Head of caudate nucleus (tissue), 42 donors: ENCODE measurements around the gene CYP17A1.

ENCODE experiments used
- DNase-seq, 42 donors: peaks; one replicate each; pipeline versions ENCODE4 v3.0.0 to v3.0.0-alpha.2; 2020 to 2021; ENCODE audit warnings: mixed read lengths in 7 of 42
- intact Hi-C: fragments of 100-400 bp; cut with DNase I; formaldehyde crosslinking; loops from one replicate; pipeline ENCODE4 v1.15.0; 2022

The CYP17A1 gene

DNA sequence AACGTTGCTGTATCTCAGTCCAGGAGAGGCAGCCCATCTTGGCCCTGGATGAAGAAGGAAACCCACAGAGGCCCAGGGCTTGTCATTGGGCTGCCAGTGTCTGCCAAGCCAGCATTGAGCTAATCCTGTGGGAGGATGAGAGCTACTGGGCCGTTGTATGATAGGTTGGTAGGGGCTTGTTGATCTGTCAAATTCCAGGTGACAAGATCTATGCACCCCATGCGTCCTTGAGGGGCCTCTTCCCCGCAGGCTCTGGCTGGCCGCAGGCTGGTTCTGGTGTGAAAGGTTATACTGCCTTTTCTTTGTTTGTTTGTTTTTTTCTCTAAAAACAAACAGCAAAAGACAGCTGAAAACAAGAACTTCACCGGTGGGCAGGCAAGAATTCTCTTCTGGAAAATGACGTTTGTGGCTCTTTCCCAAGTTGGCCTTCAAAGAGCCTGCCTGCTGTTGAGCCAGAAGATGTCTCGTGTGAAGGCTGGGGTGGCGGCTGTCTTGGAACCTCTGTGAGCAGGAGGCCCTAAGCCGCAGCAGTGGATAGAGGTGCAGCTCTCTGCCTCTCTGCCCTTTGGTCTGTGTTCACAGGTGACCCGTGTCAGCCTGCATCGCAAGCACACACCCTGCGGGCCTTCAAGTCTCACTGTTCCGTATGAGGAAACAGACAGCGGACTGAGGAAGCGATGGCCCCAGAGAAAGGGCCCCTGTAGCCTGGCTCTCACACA lies 23.3 kb downstream of the CYP17A1 start:
- intact Hi-C loops: no loop called here
- no peak for DNase-seq

DNA sequence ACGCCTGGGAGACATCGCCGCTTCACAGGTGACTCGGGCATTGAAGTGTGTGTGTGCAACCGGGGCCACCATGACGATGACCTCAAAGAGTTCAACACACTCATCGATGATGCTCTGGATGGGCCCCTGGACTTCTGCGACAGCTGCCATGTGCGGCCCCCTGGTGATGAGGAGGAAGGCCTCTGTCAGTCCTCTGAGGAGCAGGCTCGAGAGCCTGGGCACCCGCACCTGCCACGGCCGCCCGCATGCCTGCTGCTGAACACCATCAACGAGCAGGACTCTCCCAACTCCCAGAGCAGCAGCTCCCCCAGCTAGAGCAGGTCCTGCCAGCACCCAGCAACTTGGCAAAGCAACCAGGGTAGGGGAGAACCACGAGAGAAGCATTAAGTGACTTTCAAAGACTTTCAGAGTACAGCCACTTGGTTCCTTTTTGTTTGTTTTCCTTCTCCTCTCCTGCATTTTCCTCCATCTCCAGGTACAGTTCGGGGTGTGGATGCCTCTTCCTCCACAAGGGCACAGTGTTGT lies 24.1 kb downstream of the CYP17A1 start:
- DNase-seq: no peak
- intact Hi-C loops: no loop called here

DNA sequence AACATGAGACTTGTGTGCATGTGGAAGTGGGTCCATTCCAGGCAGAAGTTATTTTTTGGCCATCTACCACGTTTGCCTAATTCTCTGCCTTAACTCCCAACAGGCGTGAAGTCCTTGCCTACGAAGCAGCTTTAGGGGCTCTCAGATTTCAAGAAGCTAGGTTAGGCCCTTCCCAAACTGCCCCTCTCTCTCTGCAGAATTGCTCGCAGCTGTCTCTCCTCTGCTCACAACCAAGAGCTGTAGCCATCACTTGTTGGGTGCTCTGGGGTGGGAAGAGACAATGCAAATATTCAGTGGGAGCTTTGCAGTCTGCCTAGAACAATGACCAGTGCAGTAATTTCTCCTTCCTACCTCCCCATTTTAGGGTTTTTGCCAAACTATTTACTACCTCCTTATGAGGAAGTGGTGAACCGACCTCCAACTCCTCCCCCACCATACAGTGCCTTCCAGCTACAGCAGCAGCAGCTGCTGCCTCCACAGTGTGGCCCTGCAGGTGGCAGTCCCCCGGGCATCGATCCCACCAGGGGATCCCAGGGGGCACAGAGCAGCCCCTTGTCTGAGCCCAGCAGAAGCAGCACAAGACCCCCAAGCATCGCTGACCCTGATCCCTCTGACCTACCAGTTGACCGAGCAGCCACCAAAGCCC lies 24.9 kb downstream of the CYP17A1 start:
- DNase-seq: peak in 5 of 42 donors; percentile 11 to 43 (median 30)
- intact Hi-C loops: no loop called here

DNA sequence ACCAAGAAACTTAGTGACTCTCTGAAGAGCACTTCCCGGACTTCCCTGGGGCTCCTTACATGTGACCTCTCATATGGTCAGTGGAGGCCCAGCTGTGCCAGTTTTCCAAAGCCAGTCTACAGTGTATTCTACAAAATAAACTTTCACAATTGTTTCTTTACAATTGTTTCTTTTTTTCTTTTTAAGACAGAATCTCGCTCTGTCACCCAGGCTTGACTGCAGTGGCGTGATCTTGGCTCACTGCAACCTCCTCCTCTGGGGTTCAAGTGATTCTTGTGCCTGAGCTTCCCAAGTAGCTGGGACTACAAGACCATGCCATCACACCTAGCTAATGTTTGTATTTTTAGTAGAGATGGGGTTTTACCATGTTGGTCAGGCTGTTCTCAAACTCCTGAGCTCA lies 25.9 kb downstream of the CYP17A1 start:
- no peak for DNase-seq
- intact Hi-C loops: no loop called here

DNA sequence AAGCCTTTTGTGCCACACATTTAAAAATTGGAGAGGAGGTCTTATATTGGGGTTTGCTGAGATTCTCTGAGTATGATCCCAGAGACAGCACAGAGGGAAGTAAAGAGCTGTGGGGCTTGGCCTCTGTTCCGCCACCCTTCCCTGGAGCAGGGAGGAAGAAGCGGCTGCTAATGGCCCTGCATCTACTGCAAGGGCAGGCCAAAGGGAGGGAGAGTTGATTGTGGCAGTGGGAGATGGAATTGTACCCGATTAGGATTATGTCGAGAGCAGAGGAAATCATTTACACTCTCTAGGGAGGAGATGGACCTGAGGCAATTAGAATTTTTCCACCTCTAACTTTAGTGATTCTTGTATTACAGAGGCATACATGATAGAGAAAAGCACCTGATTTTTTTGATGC lies 28.8 kb downstream of the CYP17A1 start:
- intact Hi-C loops: no loop called here
- DNase-seq: no peak

DNA sequence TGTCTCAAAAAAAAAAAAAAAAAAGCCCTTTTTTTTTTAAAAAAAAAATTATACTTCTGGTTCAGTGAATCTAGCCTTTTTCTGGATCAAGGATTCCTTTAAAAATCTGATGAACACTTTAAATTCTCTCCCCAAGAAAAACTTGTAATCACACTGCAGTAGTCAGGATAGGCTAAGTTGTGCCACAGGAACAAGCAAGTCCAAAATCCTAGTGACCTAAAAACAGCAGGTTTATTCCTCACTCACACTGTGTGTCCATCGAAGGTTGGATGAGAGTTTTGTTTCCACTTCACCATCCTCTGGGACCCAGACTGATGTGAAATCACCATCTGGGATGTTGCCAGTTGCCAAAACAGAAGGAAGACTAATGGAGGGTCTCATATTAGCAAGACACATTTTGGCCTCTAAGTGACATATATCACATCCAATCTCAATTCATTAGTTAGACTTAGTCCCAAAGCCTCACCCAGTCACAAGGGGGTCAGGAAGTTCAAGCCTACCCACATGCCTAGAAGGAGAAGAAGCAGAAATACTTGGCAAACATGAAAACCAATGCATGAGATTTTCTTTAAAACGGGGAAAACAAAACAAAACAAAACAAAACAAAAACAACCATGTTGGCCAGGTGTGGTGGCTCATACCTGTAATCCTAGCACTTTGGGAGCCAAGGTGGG lies 32.7 kb downstream of the CYP17A1 start:
- DNase-seq: no peak
- intact Hi-C loops: no loop called here

DNA sequence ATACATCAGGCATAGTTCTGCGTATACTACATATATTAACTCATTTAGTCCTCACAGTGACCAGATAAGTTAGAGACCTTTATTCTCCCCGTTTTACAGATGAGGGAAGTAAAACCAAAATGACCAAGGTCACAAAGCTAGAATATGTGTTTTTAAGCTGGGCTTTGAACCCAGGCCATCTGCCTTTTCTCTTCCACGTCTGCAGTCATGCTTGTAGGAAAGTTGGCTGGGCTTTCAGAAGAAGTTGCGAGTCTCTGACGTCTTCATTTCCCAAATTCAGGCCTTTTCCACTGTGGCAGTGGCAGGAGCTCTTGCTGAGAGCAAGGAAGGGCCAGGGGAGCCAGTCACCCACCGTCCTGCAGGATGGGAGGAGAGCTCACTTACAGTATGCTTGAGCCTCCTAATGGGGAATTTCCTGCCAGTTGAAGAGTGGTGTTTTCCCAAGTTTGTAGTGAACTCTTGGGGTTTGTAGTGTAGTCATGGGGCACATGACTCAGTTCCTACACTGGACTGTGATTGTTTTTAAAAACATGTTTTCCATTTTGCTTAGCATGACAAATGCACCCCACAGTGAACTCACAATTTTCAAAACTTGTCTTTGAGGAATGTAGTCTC lies 34.2 kb downstream of the CYP17A1 start:
- intact Hi-C loops: no loop called here
- no peak for DNase-seq

DNA sequence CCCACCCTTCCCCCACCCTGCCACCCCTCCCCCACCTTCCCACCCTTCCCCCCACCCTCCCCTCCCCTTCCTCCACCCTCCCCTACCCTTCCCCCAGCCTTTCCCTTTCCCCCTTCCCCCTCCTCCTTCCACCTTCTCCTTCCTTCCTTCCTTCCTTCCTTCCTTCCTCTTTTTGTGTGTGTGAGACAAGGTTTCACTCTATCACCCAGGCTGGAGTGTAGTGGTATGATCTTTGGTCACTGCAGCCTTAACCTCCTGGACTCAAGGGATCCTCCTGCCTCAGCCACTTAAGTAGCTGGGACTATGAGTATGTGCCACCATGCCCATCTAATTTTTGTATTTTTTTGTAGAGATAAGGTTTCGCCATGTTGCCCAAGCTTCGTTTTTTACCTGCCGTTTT lies 35.2 kb downstream of the CYP17A1 start:
- no peak for DNase-seq
- intact Hi-C loops: no loop called here

DNA sequence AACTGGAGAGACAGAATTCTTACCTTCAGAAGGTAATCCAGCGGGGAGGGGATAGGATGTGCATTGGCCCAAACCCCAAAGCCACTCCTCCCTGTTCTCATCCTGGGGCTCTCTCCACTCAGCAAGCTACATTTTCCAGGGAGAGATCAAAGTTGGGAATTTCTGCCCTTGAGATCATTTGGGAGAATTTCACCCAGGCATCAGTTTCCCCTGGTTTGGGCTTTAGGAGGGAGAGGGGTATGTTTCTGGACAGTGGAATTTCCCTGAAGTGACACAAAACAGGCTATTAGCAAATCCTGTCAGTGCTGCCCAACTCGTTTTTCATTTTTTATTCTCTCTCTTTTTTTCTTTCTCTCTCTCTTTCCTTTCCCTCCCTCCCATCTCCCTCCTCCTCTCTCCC lies 35.7 kb downstream of the CYP17A1 start:
- no peak for DNase-seq
- intact Hi-C loops: no loop called here

DNA sequence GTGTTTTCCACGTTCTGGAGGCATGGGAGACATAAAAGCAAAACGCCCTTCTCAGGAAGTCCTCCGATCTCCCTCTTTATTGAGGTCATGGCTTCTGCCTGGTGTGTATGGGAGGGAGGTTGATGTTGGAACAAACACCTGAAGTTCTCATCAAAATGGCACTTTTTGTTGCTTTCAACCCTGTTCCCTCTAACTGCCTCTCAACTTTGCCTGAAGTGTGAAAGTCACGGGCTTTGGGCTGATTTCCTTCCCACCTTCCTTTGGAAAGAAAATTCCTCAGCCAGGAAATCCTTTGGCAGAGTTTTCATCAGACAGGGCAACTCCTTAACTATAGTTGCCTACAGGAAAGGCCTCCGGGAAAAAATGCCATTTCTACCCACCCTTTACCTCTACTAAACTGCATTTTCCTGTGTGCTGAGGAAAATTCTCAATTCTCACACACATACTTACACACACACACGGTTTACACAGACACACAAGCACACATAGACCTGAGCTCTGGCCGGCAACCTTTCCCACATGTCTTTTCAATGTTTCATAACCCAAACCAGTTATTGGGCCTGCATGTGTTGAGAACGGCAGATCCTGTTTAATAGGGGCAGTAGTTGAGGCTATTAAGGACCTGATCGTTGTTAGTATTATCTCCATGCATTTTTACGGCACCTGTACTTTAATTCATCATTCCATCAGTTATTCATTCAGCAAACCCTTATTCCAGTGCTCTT lies 36.4 kb downstream of the CYP17A1 start:
- intact Hi-C loops: no loop called here

DNA sequence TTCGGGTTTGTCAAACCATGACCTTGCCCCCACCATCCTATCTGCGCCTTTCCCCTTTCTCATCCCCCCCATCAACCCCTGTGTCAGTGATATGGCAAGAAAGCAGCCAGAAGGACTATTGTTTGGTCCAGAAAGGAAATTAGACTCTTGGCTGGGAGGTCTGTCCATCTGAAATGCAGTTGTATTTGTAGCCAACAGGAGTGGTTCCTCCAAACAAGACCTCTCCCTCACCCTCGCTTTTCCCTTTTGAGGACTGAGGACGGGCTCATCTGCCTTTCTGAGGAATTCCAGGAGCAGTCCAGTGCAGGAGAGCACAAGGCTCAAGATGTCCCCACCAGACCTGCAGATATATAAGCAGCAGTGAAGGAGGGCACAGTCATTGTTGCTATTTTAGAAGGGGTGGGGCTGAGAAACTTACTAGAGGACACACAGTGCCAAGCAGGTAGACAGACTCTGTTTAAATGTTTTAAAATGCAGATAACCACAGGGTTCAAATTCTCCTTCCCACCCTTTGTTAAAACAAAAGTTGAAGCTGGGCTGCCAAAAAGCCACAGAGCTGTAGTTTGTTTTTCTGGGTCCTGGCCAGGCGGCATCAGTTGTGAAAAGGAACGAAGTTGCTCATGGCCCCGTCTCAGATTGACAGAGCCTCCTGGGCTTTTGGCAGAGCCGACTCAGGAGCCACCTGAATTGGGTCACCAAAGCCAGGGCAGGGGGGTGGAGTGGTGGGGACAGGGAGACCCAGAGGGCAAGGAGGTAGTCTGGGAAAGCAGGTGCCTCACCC lies 37.3 kb downstream of the CYP17A1 start:
- intact Hi-C loops: no loop called here
- peak in 7 of 42 donors; percentile 23 to 68 (median 37) for DNase-seq

More for the DNA sequence above, 36.4 kb downstream of the CYP17A1 start:
- no peak for DNase-seq

DNA sequence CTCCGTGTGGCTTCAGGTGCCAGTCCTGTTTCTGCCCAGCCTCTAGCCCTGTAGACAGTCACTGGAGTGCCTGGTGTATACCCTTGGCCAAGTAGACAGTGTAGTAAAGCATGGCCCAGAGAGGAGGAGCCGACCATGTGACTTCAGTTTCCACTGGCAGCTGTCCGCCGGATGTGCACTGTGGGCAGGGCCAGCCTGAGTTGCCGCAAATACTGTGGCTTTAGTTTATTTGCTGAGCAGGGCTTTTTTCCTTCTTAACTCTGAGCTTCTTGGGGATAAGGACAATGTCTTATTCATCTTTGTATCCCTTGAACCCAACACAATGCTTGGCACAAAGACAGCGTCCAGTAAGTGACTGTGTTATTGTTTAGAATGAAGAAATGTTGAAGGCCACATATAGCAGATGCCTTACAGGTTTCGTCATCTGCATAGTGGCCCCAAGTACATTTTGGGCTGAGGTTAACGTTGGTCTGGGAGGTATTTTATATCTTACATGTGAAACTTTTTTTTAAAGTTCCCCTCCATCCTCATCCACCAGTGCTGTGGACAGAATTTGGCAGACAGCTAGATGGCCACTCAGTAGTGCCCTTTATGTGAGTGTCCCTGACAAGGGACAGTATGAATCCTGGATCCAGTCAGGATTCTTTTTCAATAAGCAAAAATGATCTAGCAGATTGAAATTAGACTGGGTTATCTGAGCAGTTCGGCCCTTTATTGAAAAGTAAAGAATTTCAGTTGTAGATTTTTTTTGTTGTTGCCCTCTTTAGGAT lies 40.6 kb downstream of the CYP17A1 start:
- DNase-seq: peak; percentile 60 to 89 (median 78)

DNA sequence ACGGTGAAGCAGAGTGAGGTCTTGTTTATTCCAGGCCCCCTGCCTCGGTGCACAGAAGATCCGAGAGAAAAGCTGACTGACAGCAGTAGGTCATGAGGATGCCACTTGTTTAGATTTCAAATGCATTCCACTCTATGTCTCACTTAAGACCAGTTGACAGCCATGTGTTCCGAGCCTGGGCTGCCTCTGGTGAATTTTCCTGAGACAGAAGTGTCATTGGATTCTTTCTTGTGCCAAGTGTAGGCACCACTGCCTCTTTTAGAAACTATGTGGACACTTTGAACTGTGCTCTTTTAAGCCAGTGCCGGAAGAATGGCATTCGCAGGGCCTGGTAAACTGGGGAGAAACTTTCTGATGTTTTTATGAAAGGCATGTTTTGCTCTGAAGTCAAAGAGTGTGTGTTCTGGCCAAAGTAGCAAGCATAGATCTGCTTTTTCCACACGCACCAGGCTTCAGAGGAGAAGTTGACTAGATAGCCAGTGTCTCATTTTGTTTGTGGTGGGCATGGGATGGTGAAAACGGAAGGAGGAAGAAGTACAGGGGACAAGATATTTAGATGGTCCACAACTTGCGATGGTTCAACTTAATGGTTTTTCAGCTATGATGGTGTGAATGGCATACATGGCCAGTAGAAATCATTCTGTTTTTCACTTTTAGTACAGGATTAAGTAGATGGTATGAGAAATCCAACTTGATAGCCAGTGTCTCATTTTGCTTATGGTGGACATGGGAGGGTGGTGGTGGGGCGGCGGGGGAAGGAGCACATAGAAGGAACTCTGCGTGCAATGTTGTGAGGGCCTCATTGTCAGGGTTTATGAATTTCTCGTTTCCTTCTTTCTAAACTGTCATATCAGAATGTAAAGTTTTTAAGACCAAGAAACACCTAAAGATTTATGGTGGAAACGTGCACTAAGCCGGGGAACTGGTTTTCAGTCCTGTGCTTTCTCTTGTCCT lies 41.5 kb downstream of the CYP17A1 start:
- intact Hi-C loops: no loop called here
- DNase-seq: no peak

More for the DNA sequence above, 40.6 kb downstream of the CYP17A1 start:
- intact Hi-C loops: no loop called here

DNA sequence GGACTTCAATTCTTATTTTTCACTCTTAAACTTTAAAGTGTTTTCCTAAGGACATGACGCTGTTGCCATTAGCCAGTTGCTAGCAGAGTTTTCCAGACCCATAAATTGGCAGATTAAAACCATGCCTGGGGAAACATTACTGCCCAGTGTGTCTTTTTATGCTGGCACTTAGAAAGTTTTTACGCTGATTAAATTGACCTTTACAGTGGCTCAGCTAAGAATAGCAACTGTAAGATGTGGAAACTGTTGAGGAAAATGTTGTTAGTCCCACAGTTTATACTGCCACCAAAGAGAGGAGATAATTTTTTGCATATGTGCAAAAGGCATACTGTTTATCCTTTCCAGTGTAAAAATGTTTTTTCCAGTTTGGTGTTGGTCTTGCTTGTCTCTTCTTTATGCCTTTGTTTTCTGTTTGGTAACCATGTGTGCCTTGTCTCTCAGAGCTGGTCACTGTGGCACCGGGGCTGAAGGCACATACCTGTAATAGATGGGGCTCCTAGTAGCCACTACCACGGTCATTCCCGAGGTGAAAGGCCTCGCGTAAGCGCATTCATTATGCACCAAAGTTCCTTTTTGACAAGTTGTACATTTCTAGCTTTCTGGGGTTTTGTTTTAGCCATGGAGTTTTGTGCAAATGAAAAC lies 45.3 kb downstream of the CYP17A1 start:
- DNase-seq: no peak
- intact Hi-C loops: no loop called here

DNA sequence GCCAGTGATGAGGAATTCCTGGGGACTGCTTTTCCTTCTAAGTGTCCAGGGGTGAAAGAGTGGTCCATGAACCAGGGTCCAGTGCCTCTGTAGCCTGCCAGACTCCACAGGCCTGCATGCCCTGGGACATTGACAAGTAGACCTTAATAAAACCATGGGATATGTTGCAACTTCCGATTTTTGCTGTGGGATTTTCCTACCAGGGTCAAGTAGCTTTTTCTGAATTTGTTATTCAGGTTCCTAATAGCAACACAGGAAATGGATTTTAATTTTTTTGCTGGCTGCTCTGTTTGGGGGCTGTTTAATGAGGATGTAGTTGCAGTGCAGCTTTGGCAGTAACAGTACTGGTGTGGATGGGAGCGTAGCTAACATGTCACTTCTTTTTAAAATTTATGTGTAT lies 51.4 kb downstream of the CYP17A1 start:
- DNase-seq: no peak
- intact Hi-C loops: no loop called here

DNA sequence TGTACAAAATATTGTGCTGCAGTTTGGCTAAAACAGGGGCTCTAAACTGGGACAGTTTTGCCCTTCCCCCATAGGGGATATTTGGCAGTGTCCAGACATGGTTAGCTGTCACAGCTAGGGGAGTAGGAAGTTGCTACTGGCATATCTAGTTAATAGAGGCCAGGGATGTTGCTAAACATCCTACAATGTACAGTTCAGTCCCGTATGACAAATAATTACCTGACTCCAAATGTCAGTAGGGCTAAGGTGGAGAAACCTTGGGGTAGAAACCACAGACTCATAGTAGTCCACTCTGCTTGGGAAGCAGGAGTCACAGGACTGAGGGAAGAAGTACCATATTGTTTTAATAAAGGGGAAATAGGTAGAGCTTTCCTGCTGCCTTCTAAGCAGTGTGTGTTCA lies 53.6 kb downstream of the CYP17A1 start:
- no peak for DNase-seq
- intact Hi-C loops: no loop called here
